Muscle of arm (tissue), 12 donors: ENCODE measurements around the gene SMARCA2. TPM values are rescaled to one million over a fixed set of nuclear protein-coding genes. Genes with fewer than 3 reads are reported as not detected.

Source experiments
- DNase-seq: peaks from one replicate; pipeline ENCODE4 v3.0.0-alpha.2; 2013
- polyA plus RNA-seq, 12 donors: library from polyadenylated mRNA; unstranded; fragments of 120-200 nt; gene quantifications; one replicate each; pipeline ENCODE4 v1.2.1, GENCODE V29; 2013; ENCODE audit not compliant: insufficient read length in 12 of 12

SMARCA2 gene
- polyA plus RNA-seq, 12 donors = 82.6 to 182 (median 113) TPM; not detected in 1

DNA sequence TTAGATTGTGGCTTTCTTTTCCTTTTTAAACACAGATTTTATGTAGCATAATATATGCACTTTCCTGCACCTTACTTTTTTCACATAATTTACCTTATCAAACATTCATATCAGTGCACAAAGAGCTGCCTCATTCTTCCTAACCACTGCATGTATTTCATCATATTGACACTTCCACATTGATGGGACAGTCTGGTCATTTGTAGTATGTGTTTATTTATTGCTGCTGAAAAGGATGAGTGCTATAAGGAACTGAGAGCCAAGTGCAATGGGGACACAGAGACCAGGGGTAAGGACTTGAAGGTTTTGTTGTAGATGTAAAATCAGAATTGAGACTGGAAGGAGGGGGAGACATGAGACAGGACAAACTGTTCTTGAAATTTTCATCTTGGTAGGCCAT, 193.8 kb downstream of the SMARCA2 start:
- no peak for DNase-seq

DNA sequence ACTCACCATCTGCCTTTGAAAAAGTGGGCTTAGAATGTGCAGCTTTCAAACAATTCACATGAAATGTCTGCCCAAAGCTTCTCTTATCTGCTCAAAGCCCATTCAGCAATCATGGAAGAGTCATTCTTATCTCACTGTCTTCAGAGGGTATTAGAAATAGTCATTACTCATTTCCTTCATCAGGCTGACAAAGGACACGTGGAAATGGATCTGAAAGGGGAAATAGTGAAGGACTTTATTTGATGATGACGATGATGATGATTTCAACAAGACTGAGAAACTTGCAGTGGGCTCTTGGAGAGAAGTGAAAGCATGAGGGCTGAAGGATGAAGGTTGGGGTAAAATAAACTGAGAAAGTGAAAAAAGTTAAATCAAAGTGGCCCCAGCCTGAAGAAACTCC, 194.3 kb downstream of the SMARCA2 start:
- no peak for DNase-seq

DNA sequence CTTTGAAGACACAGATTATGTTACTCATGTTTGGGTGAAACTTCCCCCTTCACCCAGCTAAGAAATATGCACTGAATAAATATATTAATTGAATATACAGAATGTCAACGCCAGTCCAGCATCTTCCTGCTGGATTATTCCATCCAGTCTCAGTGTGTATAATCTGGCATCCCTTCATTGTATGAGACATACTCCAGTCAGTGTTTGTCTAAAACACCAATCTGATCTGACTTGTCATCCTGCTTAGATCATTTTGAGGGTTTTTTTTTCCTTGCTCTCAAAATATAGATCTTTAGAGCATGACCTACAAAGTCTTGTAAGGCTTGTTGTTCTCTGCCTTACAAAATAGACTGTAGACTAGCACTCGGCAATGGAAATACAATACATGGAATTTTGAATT, 195.1 kb downstream of the SMARCA2 start:
- DNase-seq = no peak

DNA sequence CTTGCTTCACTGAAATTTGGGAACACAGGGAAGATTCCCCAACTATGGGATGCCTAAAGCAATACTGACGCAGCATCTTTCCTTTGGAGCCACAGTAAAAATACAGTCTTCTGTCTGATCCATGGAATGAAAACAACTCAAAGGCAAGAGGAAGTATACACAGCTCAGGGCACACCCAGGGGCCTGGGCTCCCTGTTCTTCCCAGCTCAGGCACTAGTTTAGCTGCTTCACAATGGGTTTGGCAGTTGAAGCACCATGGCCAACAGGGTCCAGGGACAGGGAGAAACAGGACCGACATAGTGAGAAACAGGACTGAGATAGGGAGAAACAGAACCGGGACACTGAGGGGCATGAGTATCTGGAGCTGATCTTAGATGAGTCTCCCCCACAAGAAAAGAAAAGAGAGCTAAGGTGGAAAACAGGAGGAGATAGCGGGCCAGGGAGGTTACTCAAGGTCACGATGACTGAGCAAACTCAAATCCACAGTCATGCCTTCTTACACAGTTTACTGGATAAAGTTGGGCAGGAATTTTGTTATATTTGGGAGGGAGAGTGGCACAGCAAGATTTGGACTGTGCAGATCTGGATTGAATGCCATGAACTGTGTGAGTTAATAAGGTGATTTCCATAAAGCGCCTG, 198.8 kb downstream of the SMARCA2 start:
- DNase-seq = no peak

DNA sequence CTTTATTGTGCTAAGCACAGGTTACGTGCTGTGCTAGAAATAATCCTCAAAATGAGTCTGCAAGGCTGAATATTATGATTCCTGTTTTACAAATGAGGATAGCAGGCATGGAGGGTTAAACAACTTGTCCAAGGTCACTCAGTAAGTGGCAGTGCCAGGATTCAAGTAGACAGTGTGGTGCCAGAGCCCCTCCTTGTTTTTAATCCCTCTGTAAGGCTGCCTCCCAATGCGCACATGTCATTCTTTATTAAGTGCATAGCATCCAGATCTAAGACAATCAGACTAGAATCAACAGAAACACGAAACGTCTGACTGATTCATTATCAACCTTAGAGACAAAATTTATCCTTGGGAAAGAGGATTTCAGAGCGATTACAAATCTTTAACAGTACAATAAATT, 199.6 kb downstream of the SMARCA2 start:
- DNase-seq = no peak

DNA sequence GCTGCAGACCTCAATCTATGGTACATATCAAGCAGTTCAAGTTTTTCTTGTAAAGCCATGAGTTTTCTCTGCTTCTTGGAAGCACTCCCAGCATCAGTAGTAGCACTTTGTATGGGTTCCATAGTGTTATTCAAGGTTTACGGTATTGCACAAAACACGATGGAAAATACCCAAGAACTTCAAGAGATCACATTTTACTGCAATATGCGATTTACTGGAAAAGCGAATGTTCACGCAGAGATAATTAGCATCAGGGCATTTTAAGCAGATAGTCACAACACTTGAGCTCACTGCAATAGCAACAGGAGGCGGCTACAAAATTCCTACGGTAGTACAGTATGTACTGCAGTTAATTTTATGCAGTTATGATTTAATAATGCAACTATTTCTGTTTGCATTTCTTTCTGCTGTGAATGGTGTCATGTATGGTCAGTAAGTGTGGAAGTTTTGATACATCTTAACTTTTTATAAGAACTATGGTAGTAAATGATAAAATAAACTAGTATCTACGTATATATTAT, 200.8 kb downstream of the SMARCA2 start:
- no peak for DNase-seq

DNA sequence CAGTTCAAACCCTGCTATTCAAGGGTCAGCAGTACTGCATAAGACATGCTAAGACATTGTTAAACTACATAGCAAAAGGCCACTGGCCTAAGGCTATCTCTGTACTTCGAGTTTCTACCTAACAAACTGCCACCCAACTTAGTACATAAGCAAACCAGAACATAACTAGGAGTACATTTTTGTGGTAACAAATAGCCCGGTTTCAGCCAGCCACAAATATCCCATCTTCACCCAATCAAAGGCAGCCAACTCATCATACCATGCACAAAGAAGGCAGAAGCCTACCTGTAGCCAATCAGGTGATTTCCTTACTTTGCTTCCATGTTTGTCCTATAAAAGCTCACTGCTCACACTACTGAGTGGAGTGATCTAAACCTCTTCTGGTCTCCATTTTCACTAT, 201.4 kb downstream of the SMARCA2 start:
- DNase-seq = no peak

DNA sequence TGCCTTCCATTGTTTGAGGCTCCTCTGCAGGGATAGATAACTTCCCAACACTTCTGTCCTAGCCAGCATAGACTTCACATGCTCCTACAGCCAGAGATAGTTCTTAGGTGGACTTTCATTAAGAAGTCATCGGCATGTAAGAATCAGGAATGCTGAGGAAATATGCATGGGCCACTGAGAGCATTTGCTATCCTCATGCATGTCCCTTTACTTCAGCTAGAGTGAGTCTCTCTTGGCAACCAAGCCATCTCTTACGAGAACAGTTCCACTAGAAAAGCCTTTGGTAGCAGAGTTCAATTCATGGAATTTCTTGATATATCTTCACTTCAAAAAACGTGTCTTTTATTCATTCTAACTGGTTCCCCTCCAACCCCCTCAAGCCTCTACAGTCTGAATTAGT, 202.4 kb downstream of the SMARCA2 start:
- DNase-seq = no peak

DNA sequence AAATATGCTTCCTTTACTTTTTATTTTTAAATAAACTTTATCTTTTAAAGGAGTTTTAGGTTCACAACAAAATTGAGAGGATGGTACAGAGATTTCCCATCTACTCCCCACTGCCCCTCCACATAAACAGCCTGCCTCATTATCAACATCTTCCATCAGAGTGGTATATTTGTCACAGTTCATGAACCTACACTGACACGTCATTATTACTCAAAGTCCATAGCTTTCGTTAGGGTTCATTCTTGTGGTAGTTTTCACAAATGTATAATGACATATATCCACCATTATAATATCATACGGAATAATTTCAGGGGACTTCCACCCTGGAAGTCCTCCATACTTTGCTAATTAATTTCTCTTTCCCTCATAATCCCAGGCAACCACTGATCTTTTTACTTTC, 204.9 kb downstream of the SMARCA2 start:
- DNase-seq = no peak

DNA sequence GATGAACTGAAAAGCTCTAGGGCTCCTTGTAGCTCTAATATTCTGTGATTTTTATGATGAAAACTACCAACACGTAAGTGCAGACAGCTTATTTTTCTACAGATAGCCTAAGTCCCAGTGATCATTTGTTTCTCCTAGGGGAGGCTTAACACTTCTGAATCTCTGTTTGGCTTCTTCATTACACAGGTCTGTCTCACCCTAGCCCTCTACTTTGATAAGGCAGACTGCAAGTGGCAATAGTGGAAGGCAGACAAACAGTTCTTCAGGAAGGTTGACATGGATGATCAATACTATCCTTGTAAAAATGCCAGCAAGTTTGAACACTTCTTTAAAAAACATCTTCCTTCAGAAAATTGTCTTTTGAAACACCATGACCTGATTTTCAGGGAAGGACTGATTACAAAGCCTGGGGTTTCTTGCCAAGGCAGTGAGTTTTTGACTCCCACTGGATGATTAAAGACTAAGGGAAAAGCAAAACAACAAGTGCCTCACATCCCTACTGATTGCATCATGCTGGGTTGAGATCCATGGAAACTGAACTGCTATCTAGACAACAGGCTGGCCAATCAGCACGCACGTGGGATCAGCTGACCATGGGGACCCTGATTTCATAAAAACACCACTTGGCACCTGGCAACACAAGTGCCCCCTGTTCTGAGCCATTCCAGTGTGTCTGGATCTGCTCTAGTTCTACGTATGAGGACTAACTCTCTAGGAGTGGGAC, 212.2 kb downstream of the SMARCA2 start:
- no peak for DNase-seq

DNA sequence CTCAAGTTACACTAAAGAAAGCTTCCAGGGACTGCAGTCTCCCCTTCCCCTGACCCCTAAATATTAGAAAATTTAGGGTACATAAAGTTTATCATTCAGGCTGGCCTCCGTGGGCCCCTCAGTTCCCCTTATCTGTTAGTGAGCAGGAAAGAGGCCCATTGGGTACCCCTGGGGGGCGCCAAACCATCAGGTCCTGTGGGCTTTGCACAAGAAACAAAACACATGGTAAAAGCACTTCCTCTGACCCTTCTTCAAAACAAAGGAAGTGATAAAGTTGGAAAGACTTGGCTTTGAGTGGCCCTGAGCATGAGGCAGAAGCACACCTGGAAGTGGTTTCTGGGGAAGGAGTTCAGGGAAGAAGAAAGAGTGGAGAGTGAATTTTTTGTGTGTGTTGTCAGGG, 213.0 kb downstream of the SMARCA2 start:
- no peak for DNase-seq

DNA sequence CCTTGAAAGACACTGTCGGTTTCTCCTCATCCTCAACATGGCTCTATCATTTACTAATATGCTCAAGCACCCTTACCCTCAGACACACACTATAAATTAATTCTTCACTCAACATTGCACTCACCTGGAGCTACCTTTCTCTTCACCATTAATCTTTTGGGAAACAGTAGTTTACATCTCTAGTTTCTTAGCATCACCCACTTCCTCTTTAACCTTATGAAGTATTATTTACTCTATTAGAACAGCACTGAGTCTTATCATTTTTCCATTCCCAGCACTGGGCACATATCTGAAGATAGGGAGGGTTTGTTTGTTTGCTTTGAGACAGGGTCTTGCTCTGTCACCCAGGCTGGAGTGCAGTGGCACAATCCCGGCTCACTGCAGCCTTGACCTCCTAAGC, 213.5 kb downstream of the SMARCA2 start:
- DNase-seq = no peak

DNA sequence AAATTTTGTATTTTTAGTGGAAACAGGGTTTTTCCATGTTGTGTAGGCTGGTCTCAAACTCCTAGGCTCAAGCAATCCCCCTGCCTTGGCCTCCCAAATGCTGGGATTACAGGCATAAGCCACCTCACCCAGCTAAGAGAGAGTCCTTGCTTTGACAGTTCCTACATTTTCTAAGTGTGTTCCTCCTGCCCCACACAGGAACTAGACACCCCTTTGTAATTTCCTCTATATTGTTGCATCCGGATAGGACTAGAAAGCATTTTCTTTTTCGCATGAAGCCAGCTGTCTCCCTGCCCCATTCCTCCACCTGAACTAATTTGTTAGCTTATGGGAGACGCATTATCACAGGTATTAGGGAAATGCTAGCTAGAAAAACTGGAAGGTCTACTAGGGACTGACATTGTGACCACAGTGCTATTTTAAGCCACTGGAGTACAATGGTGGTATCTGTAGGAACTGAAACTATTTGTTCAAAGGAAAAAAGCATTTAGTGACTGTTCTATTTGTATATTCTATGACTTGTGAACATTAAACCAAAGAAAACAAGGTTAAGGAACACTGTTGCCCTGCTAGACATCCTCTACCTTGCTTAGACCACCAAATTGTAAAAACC, 214.1 kb downstream of the SMARCA2 start:
- DNase-seq = no peak

DNA sequence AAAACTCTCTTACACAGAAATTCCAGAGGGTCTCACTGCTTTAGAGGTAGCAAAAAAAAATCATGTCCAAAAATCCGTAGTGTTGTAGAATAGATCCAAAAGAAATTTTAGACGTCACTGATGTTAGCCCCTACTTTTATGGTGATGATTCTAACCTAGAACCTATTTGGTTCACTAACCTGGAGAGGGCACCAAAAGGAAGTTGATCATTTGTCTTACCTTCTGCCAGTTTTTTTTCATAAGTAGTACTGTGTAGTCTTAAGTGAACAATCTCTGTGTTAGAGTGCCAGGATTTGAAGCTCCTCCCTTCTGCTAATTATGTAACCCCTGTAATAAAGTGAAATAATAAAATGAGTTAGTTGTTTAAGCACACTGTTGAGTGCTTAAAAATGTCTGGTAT, 215.2 kb downstream of the SMARCA2 start:
- no peak for DNase-seq

DNA sequence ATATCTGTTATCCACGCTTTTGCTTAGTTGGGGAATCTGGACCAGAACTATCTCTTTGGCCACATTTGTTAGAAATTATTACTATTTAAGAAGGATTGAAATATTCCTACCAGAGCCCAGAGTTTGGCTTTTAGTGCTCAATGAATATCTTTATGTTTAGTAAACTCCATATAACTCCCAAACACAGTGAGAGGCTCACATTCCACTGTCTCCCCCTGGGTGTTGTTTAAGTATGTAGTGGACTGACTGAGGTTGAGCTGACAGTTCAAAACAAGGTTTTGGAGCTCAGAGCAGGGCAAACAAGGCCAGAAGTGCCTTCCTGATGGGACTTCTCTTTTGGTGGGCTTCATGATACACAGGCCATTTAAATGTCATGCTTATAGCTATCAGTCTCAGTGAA, 216.0 kb downstream of the SMARCA2 start:
- no peak for DNase-seq

DNA sequence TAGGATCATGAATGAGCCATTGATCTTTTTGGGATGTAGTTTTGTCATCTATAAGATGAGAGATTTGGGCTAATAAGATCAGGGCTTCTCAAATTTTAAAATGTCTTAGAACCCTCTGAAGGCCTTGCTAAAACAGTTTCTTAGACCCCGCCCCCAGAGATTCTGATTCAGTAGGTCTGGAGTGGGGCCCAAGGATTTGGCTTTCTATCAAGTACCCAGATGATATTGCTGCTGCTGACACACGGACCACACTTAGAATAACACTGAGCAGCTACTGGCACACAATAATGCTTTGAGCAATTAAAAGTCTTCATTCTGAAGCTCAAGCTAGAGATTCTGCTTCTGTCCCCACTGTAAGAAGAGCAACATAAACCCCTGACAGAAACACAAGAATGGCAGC, 216.7 kb downstream of the SMARCA2 start:
- DNase-seq = no peak

DNA sequence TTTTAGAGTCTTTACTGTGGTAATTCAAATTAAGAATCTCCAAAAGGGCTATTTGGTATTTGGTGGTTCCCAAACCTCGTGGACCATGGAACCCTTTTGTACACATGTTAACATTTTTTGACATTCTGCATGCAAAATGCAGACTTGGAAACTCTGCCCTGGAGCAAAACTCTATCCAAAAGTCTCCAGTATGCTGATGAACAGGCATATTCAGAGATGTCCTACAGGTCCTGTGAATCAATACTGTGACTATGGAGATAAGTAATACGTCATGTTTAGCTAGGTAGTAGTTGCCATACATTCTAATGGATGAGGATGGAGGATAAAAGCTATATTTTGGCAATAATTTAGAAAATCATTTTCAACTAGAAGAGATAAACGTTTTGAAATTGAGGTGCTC, 218.1 kb downstream of the SMARCA2 start:
- DNase-seq = no peak

DNA sequence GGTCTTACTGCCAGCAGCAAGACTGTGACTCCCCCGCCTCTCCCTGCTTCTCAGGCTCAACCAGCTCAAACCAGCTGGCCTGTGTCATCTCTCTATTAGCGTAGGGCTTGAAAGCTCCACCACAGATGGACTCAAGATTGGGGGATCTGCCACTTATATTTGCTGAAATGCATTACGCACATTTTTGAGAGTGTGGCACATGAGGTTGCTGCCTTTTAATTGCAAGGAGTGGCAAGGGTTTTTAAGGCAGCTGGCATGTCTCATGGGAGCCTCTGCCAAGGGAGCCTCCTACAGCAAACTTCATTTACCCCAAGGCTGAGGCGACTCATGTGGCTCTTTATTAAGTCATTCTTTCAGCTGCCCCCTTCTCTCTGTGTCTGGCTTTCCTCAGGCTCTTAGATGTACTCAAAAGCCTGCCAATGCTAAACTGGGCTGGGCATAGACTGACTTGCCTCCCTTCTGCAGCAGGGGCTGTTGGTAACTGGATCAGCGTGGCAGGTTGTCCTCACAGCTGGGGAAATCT, 219.3 kb downstream of the SMARCA2 start:
- DNase-seq = no peak

DNA sequence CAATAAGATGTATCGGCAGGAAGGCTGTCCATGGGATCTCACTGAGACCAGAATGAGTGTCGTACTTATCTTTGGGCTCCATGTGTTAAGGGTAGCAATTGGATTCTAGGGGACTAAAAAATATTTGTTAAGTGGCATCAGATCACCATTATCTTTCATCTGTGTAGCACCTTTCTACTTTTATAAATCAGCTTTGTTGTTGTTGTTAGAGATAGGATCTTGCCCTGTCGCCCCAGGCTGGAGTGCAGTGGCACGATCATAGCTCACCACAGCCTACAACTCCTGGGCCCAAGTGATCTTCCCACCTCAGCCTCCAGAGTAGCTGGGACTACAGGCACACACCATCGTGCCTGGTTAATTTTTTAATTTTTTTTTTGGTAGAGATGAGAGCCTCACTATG, 220.5 kb downstream of the SMARCA2 start:
- DNase-seq = no peak

DNA sequence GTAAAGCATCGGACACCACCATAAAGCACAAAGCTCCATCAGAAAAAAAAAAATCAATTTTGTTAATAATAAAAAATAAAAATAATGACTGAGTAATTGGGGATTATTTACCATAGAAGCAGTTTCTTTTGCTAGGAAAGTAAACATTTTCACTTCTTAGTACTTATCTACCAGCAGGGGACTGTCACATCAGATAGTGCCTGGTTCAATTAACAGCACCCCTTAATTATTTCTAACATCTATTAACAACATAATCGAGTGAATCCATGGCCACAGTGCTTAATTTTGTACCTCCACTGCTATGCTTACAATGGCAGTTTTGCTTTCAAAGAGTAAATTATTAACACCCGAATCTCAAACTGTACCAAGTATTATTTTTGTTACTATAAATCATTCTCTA, 221.7 kb downstream of the SMARCA2 start:
- no peak for DNase-seq

DNA sequence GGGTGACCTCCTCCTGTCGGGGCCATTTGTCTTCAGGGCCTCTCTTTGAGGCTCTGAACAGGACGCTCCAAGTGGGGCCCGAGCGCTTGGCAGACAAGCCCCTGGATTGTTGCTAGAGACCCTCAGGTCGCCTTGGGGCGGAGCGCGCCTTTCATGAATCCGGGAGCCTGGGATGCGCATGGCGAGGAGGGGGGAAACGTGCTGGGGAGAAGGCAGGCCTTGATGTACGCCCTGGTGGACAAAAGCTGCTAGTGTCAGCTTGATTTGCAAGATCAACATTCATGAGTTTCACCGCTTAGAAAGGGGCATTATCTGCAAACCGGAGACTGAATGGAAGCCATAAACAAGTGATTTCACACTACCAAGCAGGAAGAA, 226.3 kb downstream of the SMARCA2 start:
- peak; percentile 80 for DNase-seq

DNA sequence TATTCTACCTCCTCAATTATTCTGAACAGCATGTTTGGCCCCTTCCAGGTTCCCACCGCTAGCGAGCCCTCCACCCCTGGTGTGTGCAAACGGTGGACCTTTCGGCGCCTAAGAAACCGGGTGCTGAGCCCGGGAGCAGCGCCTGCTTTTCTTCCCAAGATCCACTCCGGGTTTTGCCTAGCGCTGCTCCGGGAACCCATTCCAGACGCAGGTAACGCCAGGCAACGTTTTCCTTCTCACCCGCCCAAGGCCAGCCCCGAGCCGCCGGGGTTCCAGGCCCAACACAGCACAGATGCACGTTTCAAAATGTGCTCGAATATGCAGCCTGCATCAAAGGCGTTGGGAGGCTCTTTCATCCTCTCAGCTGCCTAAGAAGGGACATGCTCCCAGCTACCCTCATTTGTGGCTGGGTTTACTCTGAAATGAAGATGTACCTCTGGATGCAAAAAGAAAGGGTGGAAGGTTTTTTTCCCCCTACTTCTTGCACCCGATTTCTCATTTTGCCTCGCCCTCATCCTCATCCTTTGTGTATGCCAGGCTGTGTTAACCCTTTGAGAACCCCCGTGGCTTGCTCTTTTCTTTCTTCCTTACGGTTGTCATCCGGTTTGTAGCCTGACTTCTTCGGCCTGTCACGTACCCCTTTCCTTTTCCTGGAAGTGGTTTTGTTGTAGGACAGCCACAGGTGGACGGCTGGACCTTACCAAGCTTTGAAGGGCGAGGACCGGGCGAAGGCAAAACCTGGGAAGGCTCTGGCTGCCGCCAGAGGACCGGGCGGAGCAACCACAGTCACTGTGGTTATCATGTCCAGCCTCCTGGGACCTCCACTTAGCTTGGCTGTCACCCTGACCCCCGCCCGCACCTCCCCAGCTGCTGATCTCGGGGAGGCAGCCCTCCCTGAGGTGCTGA, 226.9 kb downstream of the SMARCA2 start:
- peak; percentile 96 for DNase-seq
